GM12878 (cell line): ENCODE results near the gene DDX10. TPM values are rescaled to one million over a fixed set of nuclear protein-coding genes. Genes with fewer than 3 reads are reported as not detected.
A peak's percentile ranks its signal among the peaks of the same experiment; 100 is the strongest.

Source experiments
- ATF7 ChIP-seq: fragments of 450-650 bp; IDR thresholded peaks from 2 replicates; pipeline ENCODE4 v1.6.1; 2016; ENCODE audit warnings: low read depth, mild to moderate bottlenecking
- BACH1 ChIP-seq: fragments of 450-650 bp; IDR thresholded peaks from 2 replicates; pipeline ENCODE4 v1.6.1; 2017; ENCODE audit warnings: mild to moderate bottlenecking, borderline replicate concordance
- BMI1 ChIP-seq: fragments of 450-650 bp; IDR thresholded peaks from 2 replicates; pipeline ENCODE4 v1.6.1; 2016; ENCODE audit warnings: mild to moderate bottlenecking, moderate library complexity, borderline replicate concordance
- BRCA1 ChIP-seq: IDR thresholded peaks from 2 replicates; pipeline ENCODE4 v1.6.1; 2011; ENCODE audit warnings: low read depth, low read length, improper control_type of control experiment
- CBX5 ChIP-seq: sonication (generic); IDR thresholded peaks from 2 replicates; pipeline ENCODE4 v1.6.1; 2016; ENCODE audit warnings: low read depth, moderate library complexity, mild to moderate bottlenecking, inconsistent platforms
- CEBPZ ChIP-seq: fragments of 150-350 bp; IDR thresholded peaks from 2 replicates; pipeline ENCODE4 v1.6.1; 2016; ENCODE audit warnings: low read depth, low read length
- CHD2 ChIP-seq: IDR thresholded peaks from 2 replicates; pipeline ENCODE4 v1.6.1; 2011; ENCODE audit warnings: low read depth, low read length, improper control_type of control experiment, borderline replicate concordance
- CREM ChIP-seq: IDR thresholded peaks from 2 replicates; pipeline ENCODE4 v1.6.1; 2014; ENCODE audit warnings: antibody characterized with exemption, low read depth
- E2F4 ChIP-seq: IDR thresholded peaks from 2 replicates; pipeline ENCODE4 v1.6.1; 2012; ENCODE audit warnings: low read depth, low read length, improper control_type of control experiment
- EP300 ChIP-seq, 2 experiments: fragments of 150-350 bp in 1 of 2; IDR thresholded peaks; 2 replicates each; pipeline ENCODE4 v1.6.1; 2011 to 2012; ENCODE audit warnings: low read depth in 2 of 2, low read length in 2 of 2, borderline replicate concordance in 1 of 2, improper control_type of control experiment in 1 of 2, inconsistent platforms in 1 of 2; ENCODE audit not compliant: control insufficient read depth in 1 of 2
- EZH2 ChIP-seq: IDR thresholded peaks from 2 replicates; pipeline ENCODE4 v1.6.1; 2012; ENCODE audit warnings: low read depth, mild to moderate bottlenecking, control low read depth, inconsistent platforms, low read length, borderline replicate concordance; ENCODE audit not compliant: control insufficient read depth
- HCFC1 ChIP-seq: fragments of 150-350 bp; IDR thresholded peaks from 2 replicates; pipeline ENCODE4 v1.6.1; 2014; ENCODE audit warnings: low read length
- MEF2A ChIP-seq: IDR thresholded peaks from 2 replicates; pipeline ENCODE4 v1.6.1; 2011; ENCODE audit warnings: low read depth, mild to moderate bottlenecking, low read length, moderate library complexity; ENCODE audit not compliant: insufficient read depth
- MLLT1 ChIP-seq: fragments of 450-650 bp; IDR thresholded peaks from 2 replicates; pipeline ENCODE4 v1.6.1; 2016; ENCODE audit warnings: mild to moderate bottlenecking
- NFXL1 ChIP-seq: fragments of 450-650 bp; IDR thresholded peaks from 2 replicates; pipeline ENCODE4 v1.6.1; 2017; ENCODE audit warnings: antibody characterized with exemption, mild to moderate bottlenecking, borderline replicate concordance
- NFYB ChIP-seq: IDR thresholded peaks from 2 replicates; pipeline ENCODE4 v1.6.1; 2011; ENCODE audit warnings: low read depth, mild to moderate bottlenecking, low read length, improper control_type of control experiment, moderate library complexity; ENCODE audit not compliant: insufficient read depth
- NR2C1 ChIP-seq: fragments of 450-650 bp; IDR thresholded peaks from 2 replicates; pipeline ENCODE4 v1.6.1; 2017; ENCODE audit warnings: antibody characterized with exemption, mild to moderate bottlenecking, moderate library complexity
- NRF1 ChIP-seq: conservative IDR thresholded peaks from 2 replicates; pipeline ENCODE4 v1.6.1; 2011; ENCODE audit warnings: mild to moderate bottlenecking, low read depth, low read length, improper control_type of control experiment
- PML ChIP-seq: IDR thresholded peaks from 2 replicates; pipeline ENCODE4 v1.6.1; 2012; ENCODE audit warnings: low read length, inconsistent platforms
- POLR2A ChIP-seq: IDR thresholded peaks from 2 replicates; pipeline ENCODE4 v1.6.1; 2011; ENCODE audit warnings: low read depth, mild to moderate bottlenecking, low read length
- RCOR1 ChIP-seq: conservative IDR thresholded peaks from 2 replicates; pipeline ENCODE4 v1.6.1; 2012; ENCODE audit warnings: low read depth, low read length, improper control_type of control experiment
- SREBF1 ChIP-seq: IDR thresholded peaks from 2 replicates; pipeline ENCODE4 v1.6.1; 2012; ENCODE audit warnings: mild to moderate bottlenecking, low read length
- STAT3 ChIP-seq: IDR thresholded peaks from 2 replicates; pipeline ENCODE4 v1.6.1; 2011; ENCODE audit warnings: low read depth, low read length, improper control_type of control experiment
- TCF3 ChIP-seq: IDR thresholded peaks from 2 replicates; pipeline ENCODE4 v1.6.1; 2012; ENCODE audit warnings: low read depth, mild to moderate bottlenecking, low read length, borderline replicate concordance; ENCODE audit not compliant: insufficient read depth
- YBX1 ChIP-seq: fragments of 450-650 bp; IDR thresholded peaks from 2 replicates; pipeline ENCODE4 v1.6.1; 2016; ENCODE audit warnings: antibody characterized with exemption
- ZBED1 ChIP-seq: IDR thresholded peaks from 2 replicates; pipeline ENCODE4 v1.6.1; 2016; ENCODE audit warnings: borderline replicate concordance
- ZNF622 ChIP-seq: fragments of 450-650 bp; IDR thresholded peaks from 2 replicates; pipeline ENCODE4 v1.6.1; 2017; ENCODE audit warnings: mild to moderate bottlenecking, inconsistent platforms
- polyA plus RNA-seq, 11 experiments: library from polyadenylated mRNA; depleted of rRNA in 4 of 11; unstranded in 6 of 11; stranded (reverse) in 5 of 11; fragments of >200 nt; fragmentation: Nextera tagmentation in 4 of 11; fragmentation: Illumina TruSeq in 1 of 11; extraction: Ambion mirVana in 4 of 11; extraction: Trizol in 1 of 11; gene quantifications; 1 replicate in 1 of 11; 2 replicates in 10 of 11; pipeline versions ENCODE4 v1.2.1 to v1.2.3, GENCODE V29; 2011 to 2016; ENCODE audit warnings: inconsistent platforms in 2 of 11, missing spikeins in 2 of 11, low read depth in 1 of 11
- total RNA-seq, 4 experiments: library from RNA; depleted of rRNA in 3 of 4; stranded (reverse); fragments of >200 nt in 3 of 4; fragmentation: Illumina TruSeq in 1 of 4; extraction: Trizol in 1 of 4; gene quantifications; 2 replicates each; pipeline versions ENCODE4 v1.2.1 to v1.2.3, GENCODE V29; 2013 to 2021

DDX10 gene
- total and polyA plus RNA-seq, 10 of the 15 experiments (the other 5 are each of a cell fraction or from before 2014, with no cell fraction given), result 20.9 to 51.5 (median 31.9) TPM

- TF ChIP-seq STAT3, result no peak
- TF ChIP-seq CHD2, result no peak
- TF ChIP-seq NFYB, result no peak
- no peak for TF ChIP-seq PML
- TF ChIP-seq ATF7, result peak; percentile 87
- no peak for TF ChIP-seq EZH2
- TF ChIP-seq ZBED1, result peak; percentile 36; the same call in 1 of the 2 replicates
- TF ChIP-seq HCFC1, result no peak
- no peak for TF ChIP-seq BRCA1
- TF ChIP-seq CBX5, result no peak
- no peak for TF ChIP-seq RCOR1
- TF ChIP-seq YBX1, result no peak
- TF ChIP-seq NR2C1, result no peak
- TF ChIP-seq EP300 (IDR thresholded peaks at IDR 0.05; ENCODE audit: borderline replicate concordance in 1 of 2, control insufficient read depth in 1 of 2, low read depth in 2 of 2, low read length in 2 of 2), result peak in 1 of 2 experiments; percentile 36; a peak in 1 of 4 replicates
- TF ChIP-seq BACH1, result no peak
- no peak for TF ChIP-seq SREBF1
- TF ChIP-seq E2F4, result no peak
- no peak for TF ChIP-seq NRF1
- no peak for TF ChIP-seq NFXL1
- 0 out of 2 replicates have a peak, but pooled peaks have one; percentile 25 for TF ChIP-seq CREM
- TF ChIP-seq MEF2A, result peak; percentile 87
- no peak for TF ChIP-seq CEBPZ
- TF ChIP-seq POLR2A, result no peak
- TF ChIP-seq TCF3, result no peak
- TF ChIP-seq MLLT1, result 0 out of 2 replicates have a peak, but pooled peaks have one; percentile 24
- TF ChIP-seq BMI1, result no peak
- TF ChIP-seq ZNF622, result no peak
Observed at GRCh38 chr11:108854346-108854745, 189.5 kb downstream of the DDX10 start (continued).
